H1 (cell line): ENCODE measurements around the gene GRAMD4. TPM values are rescaled to one million over a fixed set of nuclear protein-coding genes. Genes with fewer than 3 reads are reported as not detected.

Experiments used
- CHD7 ChIP-seq: fragments of 300-600 bp; sonication (generic); IDR thresholded peaks from 2 replicates; pipeline ENCODE4 v1.7.1; 2012; ENCODE audit warnings: low read length, moderate library complexity, mild to moderate bottlenecking, inconsistent platforms; ENCODE audit not compliant: insufficient replicate concordance
- HDAC2 ChIP-seq, 2 experiments: fragments of 300-600 bp in 1 of 2; sonication (generic) in 1 of 2; IDR thresholded peaks; 2 replicates each; pipeline ENCODE4 v1.6.1; 2011 to 2012; ENCODE audit warnings: low read depth in 2 of 2, low read length in 2 of 2, mild to moderate bottlenecking in 2 of 2, moderate library complexity in 2 of 2, borderline replicate concordance in 1 of 2, inconsistent platforms in 1 of 2
- KDM5A ChIP-seq: fragments of 200-600 bp; IDR thresholded peaks from 2 replicates; pipeline ENCODE4 v1.7.1; 2012; ENCODE audit warnings: mild to moderate bottlenecking, low read length, inconsistent platforms, mixed read lengths
- SUZ12 ChIP-seq: fragments of 200-600 bp; sonication (generic); IDR thresholded peaks from 2 replicates; pipeline ENCODE4 v1.6.1; 2012; ENCODE audit warnings: mild to moderate bottlenecking, inconsistent platforms, low read length, moderate library complexity, mixed read lengths
- USF2 ChIP-seq: IDR thresholded peaks from 2 replicates; pipeline ENCODE4 v1.6.1; 2011; ENCODE audit warnings: low read length, improper control_type of control experiment
- polyA plus RNA-seq, 7 experiments: library from polyadenylated mRNA; depleted of rRNA in 3 of 7; stranded (reverse) in 5 of 7; unstranded in 2 of 7; fragments of >200 nt in 5 of 7; fragments of 200-250 nt in 2 of 7; gene quantifications; 1 replicate in 5 of 7; 2 replicates in 1 of 7; 4 replicates in 1 of 7; pipeline versions ENCODE4 v1.2.1 to v1.2.3, GENCODE V29; 2011 to 2013; ENCODE audit warnings: missing spikeins in 2 of 7, mixed read lengths in 2 of 7
- total RNA-seq: library from RNA; stranded (reverse); fragmentation: NEBNext Ultra II Directional; extraction: Animal tissue kit (Norgen Biotek cat#: 25700); gene quantifications from 2 replicates; pipeline ENCODE4 v1.2.1, GENCODE V29; 2021
- TF ChIP-seq, protein P1 (sequence below): IDR thresholded peaks from 2 replicates; pipeline ENCODE4 v1.6.1; 2012; ENCODE audit warnings: low read length, inconsistent platforms
- TF ChIP-seq, protein P2 (sequence below): IDR thresholded peaks from 2 replicates; pipeline ENCODE4 v1.6.1; 2012; ENCODE audit warnings: inconsistent platforms

The GRAMD4 gene
- total and polyA plus RNA-seq, 2 of the 8 experiments (the other 6 are each of a cell fraction or from before 2014, with no cell fraction given) = 7.9 to 25.6 TPM

GRCh38 chr22:46699091-46699490 lies 78.9 kb downstream of the GRAMD4 start (continued):
- no peak for TF ChIP-seq CHD7
- TF ChIP-seq, protein P1, sequence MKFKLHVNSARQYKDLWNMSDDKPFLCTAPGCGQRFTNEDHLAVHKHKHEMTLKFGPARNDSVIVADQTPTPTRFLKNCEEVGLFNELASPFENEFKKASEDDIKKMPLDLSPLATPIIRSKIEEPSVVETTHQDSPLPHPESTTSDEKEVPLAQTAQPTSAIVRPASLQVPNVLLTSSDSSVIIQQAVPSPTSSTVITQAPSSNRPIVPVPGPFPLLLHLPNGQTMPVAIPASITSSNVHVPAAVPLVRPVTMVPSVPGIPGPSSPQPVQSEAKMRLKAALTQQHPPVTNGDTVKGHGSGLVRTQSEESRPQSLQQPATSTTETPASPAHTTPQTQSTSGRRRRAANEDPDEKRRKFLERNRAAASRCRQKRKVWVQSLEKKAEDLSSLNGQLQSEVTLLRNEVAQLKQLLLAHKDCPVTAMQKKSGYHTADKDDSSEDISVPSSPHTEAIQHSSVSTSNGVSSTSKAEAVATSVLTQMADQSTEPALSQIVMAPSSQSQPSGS = no peak
- TF ChIP-seq, protein P2, sequence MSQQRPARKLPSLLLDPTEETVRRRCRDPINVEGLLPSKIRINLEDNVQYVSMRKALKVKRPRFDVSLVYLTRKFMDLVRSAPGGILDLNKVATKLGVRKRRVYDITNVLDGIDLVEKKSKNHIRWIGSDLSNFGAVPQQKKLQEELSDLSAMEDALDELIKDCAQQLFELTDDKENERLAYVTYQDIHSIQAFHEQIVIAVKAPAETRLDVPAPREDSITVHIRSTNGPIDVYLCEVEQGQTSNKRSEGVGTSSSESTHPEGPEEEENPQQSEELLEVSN = no peak
- TF ChIP-seq SUZ12 = no peak
- TF ChIP-seq USF2 = no peak
- TF ChIP-seq HDAC2 (IDR thresholded peaks at IDR 0.05; ENCODE audit: borderline replicate concordance in 1 of 2, low read depth in 2 of 2, low read length in 2 of 2) = no peak
- no peak for TF ChIP-seq KDM5A
- TF ChIP-seq, all 59 proteins: peak for 0
